ENCODE measurements around the gene YAP1. TPM values are rescaled to one million over a fixed set of nuclear protein-coding genes. Genes with fewer than 3 reads are reported as not detected.
A peak's percentile ranks its signal among the peaks of the same experiment; 100 is the strongest.

Gene YAP1
- total and polyA plus RNA-seq, 2 of the 4 experiments (the other 2 are of a cell fraction), result 121 to 251 TPM

GRCh38 chr11:102157219-102157618 is 47.0 kb downstream of the YAP1 start:
- H3K4me2 ChIP-seq (ENCODE audit: low read depth, low read length), result no peak overlapping the region; the same call in 1 of the 2 replicates
- peaks cover 38% of the 10 kb centered on the region for H4K20me1 ChIP-seq (ENCODE audit: insufficient read depth, low read length)
- ChIA-PET CTCF (interaction anchor here (0.6 kb wide), 1 partner anchor 60 kb away, joined by 4 read pairs; no protein-coding TSS in a partner anchor), POLR2A (ENCODE audit: unreplicated experiment) (no interaction called here)
- no peak overlapping the region; the same call in 1 of the 2 replicates for H3K14ac ChIP-seq (replicated peaks; ENCODE audit: low read depth, low read length)
- H3K4me3 ChIP-seq (ENCODE audit: insufficient read depth, low read depth, low read length), result no peak overlapping the region
- H2AK5ac ChIP-seq (ENCODE audit: low read depth, low read length), result no peak overlapping the region
- no peak overlapping the region for H2BK15ac ChIP-seq (ENCODE audit: low read depth, low read length)
- BruUV-seq (replicated peaks), result no TSS peak
- dilution Hi-C loops (cut with HindIII; ENCODE audit: low sequenced_read_pairs, unreplicated experiment), result no loop called here
- peaks cover 13% of the 10 kb centered on the region for H3K4me1 ChIP-seq (ENCODE audit: control insufficient read depth, insufficient read depth, low read length)
- no peak overlapping the region for H3K9ac ChIP-seq (ENCODE audit: low read depth, low read length)
- H3K36me3 ChIP-seq (ENCODE audit: control insufficient read depth, insufficient read depth, low read length), result peaks cover under 1% of the 10 kb centered on the region
- WGBS, 2 experiments (ENCODE audit: extremely low coverage in 2 of 2, insufficient read length in 1 of 2), result no CpG with 5 or more reads among the region's 2 CpGs
- H3K27ac ChIP-seq (ENCODE audit: insufficient read depth, low read length), result no peak overlapping the region
- H3K9me3 ChIP-seq (ENCODE audit: control insufficient read depth, insufficient read depth, low read length), result no peaks in the 10 kb centered on the region
- no peak overlapping the region for H4K91ac ChIP-seq (ENCODE audit: insufficient read depth, low read depth, low read length)
- H2BK20ac ChIP-seq (ENCODE audit: low read depth, low read length), result no peak overlapping the region
- no peak overlapping the region for H2AK9ac ChIP-seq (replicated peaks; ENCODE audit: low read depth, low read length, poor library complexity)
- no peak overlapping the region; the same call in 1 of the 2 replicates for H4K5ac ChIP-seq (ENCODE audit: low read depth, low read length)
- H3K27me3 ChIP-seq (ENCODE audit: control insufficient read depth, insufficient read depth, low read length), result no peaks in the 10 kb centered on the region
- in situ Hi-C loops (cut with MboI; ENCODE audit: low sequenced_read_pairs), result no loop called here
- peak; percentile 88 for TF ChIP-seq CEBPB (IDR thresholded peaks at IDR 0.05; ENCODE audit: low read depth, low read length)
- peak; percentile 65; the same call in 1 of the 2 replicates for TF ChIP-seq BHLHE40 (IDR thresholded peaks at IDR 0.05; ENCODE audit: low read depth, low read length)
- TF ChIP-seq RCOR1 (IDR thresholded peaks at IDR 0.05; ENCODE audit: insufficient replicate concordance, low read length), result no peak
- TF ChIP-seq USF2 (IDR thresholded peaks at IDR 0.05; ENCODE audit: low read depth, low read length), result peak; percentile 30; the same call in 1 of the 2 replicates
- intact Hi-C loops (cut with micrococcal nuclease), result no loop called here
- peaks cover 11% of the 10 kb centered on the region for H3K9me1 ChIP-seq (ENCODE audit: insufficient read depth, low read length)
- no peak overlapping the region for H3K56ac ChIP-seq (ENCODE audit: extremely low read depth, insufficient read depth, low read length)
- H3K79me1 ChIP-seq (ENCODE audit: low read depth in 1 of 2, low read length in 2 of 2), result peaks cover 8 to 70% of the 10 kb centered on the region in 2 experiments; a peak in 3 of 4 replicates
- DNase-seq, result peak; percentile 85
- H4K8ac ChIP-seq (ENCODE audit: low read depth in 2 of 2, low read length in 2 of 2), result peak overlapping the region in 1 of 2 experiments; percentile 3; a peak in 1 of 4 replicates
- ATAC-seq (ENCODE audit: low read depth), result peak; percentile 41; the same call in 1 of the 2 replicates
- H2AFZ ChIP-seq (replicated peaks; ENCODE audit: low read length, poor library complexity), result no peak overlapping the region
- peak overlapping the region; percentile 50 for H2BK5ac ChIP-seq (ENCODE audit: low read depth, low read length, poor library complexity, severe bottlenecking)
- H3K23ac ChIP-seq (ENCODE audit: low read depth, low read length), result peak overlapping the region; percentile 79; the same call in 1 of the 2 replicates
- H2BK120ac ChIP-seq (ENCODE audit: low read depth, low read length), result no peak overlapping the region
- no peak overlapping the region for H3K18ac ChIP-seq (ENCODE audit: low read depth, low read length)
- H3K4ac ChIP-seq (ENCODE audit: low read depth, low read length), result peak overlapping the region; percentile 19; the same call in 1 of the 2 replicates
